ENCODE measurements around the gene GRPEL1. TPM values are rescaled to one million over a fixed set of nuclear protein-coding genes. Genes with fewer than 3 reads are reported as not detected.

The GRPEL1 gene
- total and polyA plus RNA-seq, 2 of the 13 experiments (the other 11 are each of a cell fraction or from before 2014, with no cell fraction given) = 32.3 to 141 TPM

DNA sequence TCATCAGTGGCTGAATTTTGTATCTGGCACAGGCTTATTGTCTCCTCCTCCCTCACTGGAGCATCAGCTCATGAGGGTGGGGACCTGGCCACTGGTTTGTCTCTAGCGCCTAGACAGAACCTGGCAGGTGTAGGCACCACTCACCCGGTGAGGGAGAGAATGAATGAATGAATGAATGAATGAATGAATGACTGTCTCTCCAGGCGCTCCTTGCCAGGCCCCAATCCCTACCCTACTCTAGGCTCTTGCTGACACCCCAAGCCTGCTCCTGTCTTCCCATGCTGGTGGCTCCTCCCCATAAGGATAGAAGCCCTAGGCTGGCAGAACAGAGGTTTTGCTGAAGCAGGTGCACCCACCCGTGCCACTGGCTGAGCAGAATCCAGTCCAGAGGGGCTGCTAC, 41.3 kb upstream of the GRPEL1 start:
- H2AFZ ChIP-seq (ENCODE audit: low read length) = no peak overlapping the region
- POLR2A ChIA-PET = no interaction called here
- in situ Hi-C loops (cut with HindIII; ENCODE audit: extremely low pct_ligation_motif_present, low pct_unique_long_range_greater_than_20kb) (no loop called here), intact Hi-C loops (cut with micrococcal nuclease; ENCODE audit: unreplicated experiment) (no loop called here)
- CTCF ChIA-PET (ENCODE audit: low intra/inter-chr PET ratio, low total read pairs) = no interaction called here
- FAIRE-seq = no peak
- H3K79me2 ChIP-seq (ENCODE audit: insufficient read depth, low read length) = no peaks in the 10 kb centered on the region
- peaks cover 4 to 20% of the 10 kb centered on the region in 2 experiments; a peak in 3 of 5 replicates for H3K27me3 ChIP-seq (ENCODE audit: control insufficient read depth in 1 of 2, insufficient read depth in 2 of 2, low read length in 2 of 2)
- WGBS (ENCODE audit: low lambda C conversion rate) = 21% methylated on average over 3 of the region's 4 CpGs
- H3K4me1 ChIP-seq (ENCODE audit: insufficient read depth, low read length) = peaks cover 33% of the 10 kb centered on the region
- H3K4me3 ChIP-seq (replicated peaks in 1 of 3; ENCODE audit: insufficient read depth in 1 of 3, low read depth in 2 of 3, low read length in 3 of 3) = no peak overlapping the region
- no peak overlapping the region for H3K27ac ChIP-seq (ENCODE audit: extremely low read length, insufficient read depth, low read length)
- no peaks in the 10 kb centered on the region for H4K20me1 ChIP-seq (ENCODE audit: insufficient read depth, low read length)
- no TSS peak for BruUV-seq (replicated peaks)
- no peaks in the 10 kb centered on the region for H3K36me3 ChIP-seq (replicated peaks in 1 of 2; ENCODE audit: control insufficient read depth in 1 of 2, insufficient read depth in 2 of 2, low read length in 2 of 2)
- no peak for ATAC-seq
- no peaks in the 10 kb centered on the region for H3K9me3 ChIP-seq (ENCODE audit: low read length)
- TF ChIP-seq PHF20 (CRISPR knock-in tag; IDR thresholded peaks at IDR 0.05) (no peak), RFX3 (CRISPR knock-in tag; IDR thresholded peaks at IDR 0.05) (no peak), ZNF883 (CRISPR knock-in tag; IDR thresholded peaks at IDR 0.05; ENCODE audit: not compliant biosample characterization) (no peak), IKZF4 (CRISPR knock-in tag; IDR thresholded peaks at IDR 0.05; ENCODE audit: borderline replicate concordance, low read depth, not compliant biosample characterization) (no peak)
- H3K4me2 ChIP-seq (ENCODE audit: low read depth, low read length) = no peak overlapping the region
- H3K9ac ChIP-seq (ENCODE audit: insufficient read depth, low read depth, low read length) = no peak overlapping the region
- DNase-seq (ENCODE audit: low spot score) = no peak

GRCh38 chr4:7108660-7109059, 40.8 kb upstream of the GRPEL1 start:
- ATAC-seq = no peak
- WGBS (ENCODE audit: low lambda C conversion rate) = 43% methylated on average over 5 of the region's 6 CpGs
- H3K9ac ChIP-seq (ENCODE audit: insufficient read depth, low read depth, low read length) = no peak overlapping the region
- H3K27ac ChIP-seq (ENCODE audit: extremely low read length, insufficient read depth, low read length) = no peak overlapping the region
- BruUV-seq (replicated peaks) = no TSS peak
- H3K27me3 ChIP-seq (ENCODE audit: control insufficient read depth in 1 of 2, insufficient read depth in 2 of 2, low read length in 2 of 2) = peaks cover 4 to 20% of the 10 kb centered on the region in 2 experiments; a peak in 3 of 5 replicates
- no peaks in the 10 kb centered on the region for H4K20me1 ChIP-seq (ENCODE audit: insufficient read depth, low read length)
- H3K4me3 ChIP-seq (replicated peaks in 1 of 3; ENCODE audit: insufficient read depth in 1 of 3, low read depth in 2 of 3, low read length in 3 of 3) = no peak overlapping the region
- H3K4me1 ChIP-seq (ENCODE audit: insufficient read depth, low read length) = peaks cover 38% of the 10 kb centered on the region
- intact Hi-C loops (cut with micrococcal nuclease; ENCODE audit: unreplicated experiment) (no loop called here), in situ Hi-C loops (cut with HindIII; ENCODE audit: extremely low pct_ligation_motif_present, low pct_unique_long_range_greater_than_20kb) (no loop called here)
- FAIRE-seq = no peak
- no peak overlapping the region for H3K4me2 ChIP-seq (ENCODE audit: low read depth, low read length)
- no peak for DNase-seq (ENCODE audit: low spot score)
- POLR2A ChIA-PET = no interaction called here
- no peaks in the 10 kb centered on the region for H3K9me3 ChIP-seq (ENCODE audit: low read length)
- H2AFZ ChIP-seq (ENCODE audit: low read length) = no peak overlapping the region
- CTCF ChIA-PET (ENCODE audit: low intra/inter-chr PET ratio, low total read pairs) = no interaction called here
- H3K79me2 ChIP-seq (ENCODE audit: insufficient read depth, low read length) = no peaks in the 10 kb centered on the region
- H3K36me3 ChIP-seq (replicated peaks in 1 of 2; ENCODE audit: control insufficient read depth in 1 of 2, insufficient read depth in 2 of 2, low read length in 2 of 2) = no peaks in the 10 kb centered on the region
- TF ChIP-seq MED13 (CRISPR knock-in tag; IDR thresholded peaks at IDR 0.05) (no peak), SMAD1 (CRISPR knock-in tag; IDR thresholded peaks at IDR 0.05; ENCODE audit: borderline replicate concordance, low read depth) (no peak), ZNF547 (CRISPR knock-in tag; IDR thresholded peaks at IDR 0.05) (no peak), ZBTB43 (CRISPR knock-in tag; conservative IDR thresholded peaks at IDR 0.05) (no peak), GPBP1L1 (CRISPR knock-in tag; IDR thresholded peaks at IDR 0.05) (no peak), HIVEP1 (CRISPR knock-in tag; IDR thresholded peaks at IDR 0.05) (no peak), PHF8 (CRISPR knock-in tag; IDR thresholded peaks at IDR 0.05) (no peak), ZNF224 (CRISPR knock-in tag; IDR thresholded peaks at IDR 0.05) (no peak), CENPT (CRISPR knock-in tag; IDR thresholded peaks at IDR 0.05; ENCODE audit: low read depth) (no peak), MLX (CRISPR knock-in tag; IDR thresholded peaks at IDR 0.05) (no peak), ZMYM4 (CRISPR knock-in tag; IDR thresholded peaks at IDR 0.05) (no peak), PAX8 (CRISPR knock-in tag; IDR thresholded peaks at IDR 0.05; ENCODE audit: borderline replicate concordance) (no peak), ZNF232 (CRISPR knock-in tag; IDR thresholded peaks at IDR 0.05; ENCODE audit: borderline replicate concordance) (no peak), ZNF766 (CRISPR knock-in tag; IDR thresholded peaks at IDR 0.05; ENCODE audit: borderline replicate concordance) (no peak)

All from HepG2 (cell line).